D721Med (cell line): ENCODE data around the gene ABHD17C.
A peak's percentile ranks its signal among the peaks of the same experiment; 100 is the strongest.
"Not testable (repeated sequence)": the region's sequence is repeated elsewhere in the genome, so short reads cannot be mapped to it uniquely, and the experiment has no call there.

Experiments used
- DNase-seq: peaks from one replicate; pipeline ENCODE4 v3.0.0; 2011; ENCODE audit warnings: low spot score; ENCODE audit not compliant: insufficient read length
- FAIRE-seq: peaks from 2 replicates; lab custom pipeline; 2011; peaks lifted over from hg19 to GRCh38; lab: Jason Lieb, UNC
- TF ChIP-seq, protein P1 (sequence below): IDR thresholded peaks from 2 replicates; pipeline ENCODE4 v1.5.1; 2012; ENCODE audit warnings: mild to moderate bottlenecking, control low read depth; ENCODE audit not compliant: insufficient read depth; ENCODE audit errors: missing control alignments

The ABHD17C gene

DNA sequence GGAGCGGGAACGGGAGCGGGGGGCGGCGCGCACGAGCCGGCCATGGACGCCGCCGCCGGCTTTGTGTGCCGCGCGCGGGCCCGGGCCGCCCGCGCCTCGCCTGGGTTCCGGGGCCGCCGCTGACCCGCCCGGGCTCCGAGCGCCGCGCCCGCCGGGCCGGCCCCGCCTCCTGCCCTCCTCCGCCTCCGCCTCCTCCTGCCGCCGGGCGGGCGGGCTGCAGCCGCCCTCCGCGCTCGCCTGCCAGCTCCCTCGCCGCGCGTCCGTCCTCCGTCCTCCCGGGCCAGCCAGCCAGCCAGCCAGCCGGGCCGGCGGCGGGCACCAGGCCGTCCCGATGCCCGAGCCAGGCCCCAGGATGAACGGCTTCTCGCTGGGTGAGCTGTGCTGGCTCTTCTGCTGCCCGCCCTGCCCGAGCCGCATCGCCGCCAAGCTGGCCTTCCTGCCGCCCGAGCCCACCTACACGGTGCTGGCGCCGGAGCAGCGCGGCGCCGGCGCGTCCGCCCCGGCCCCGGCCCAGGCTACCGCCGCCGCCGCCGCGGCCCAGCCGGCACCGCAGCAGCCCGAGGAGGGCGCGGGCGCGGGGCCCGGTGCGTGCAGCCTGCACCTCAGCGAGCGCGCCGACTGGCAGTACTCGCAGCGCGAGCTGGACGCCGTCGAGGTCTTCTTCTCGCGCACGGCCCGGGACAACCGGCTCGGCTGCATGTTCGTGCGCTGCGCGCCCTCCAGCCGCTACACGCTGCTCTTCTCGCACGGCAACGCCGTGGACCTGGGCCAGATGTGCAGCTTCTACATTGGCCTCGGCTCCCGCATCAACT lies at the start of gene ABHD17C:
Gene ABHD17C (plus strand): TSS at position 212 of the 812 bp plus-strand sequence. CDS start 120 bp downstream, at position 332.
- FAIRE-seq (no peak), DNase-seq (no peak)
- TF ChIP-seq, protein P1, sequence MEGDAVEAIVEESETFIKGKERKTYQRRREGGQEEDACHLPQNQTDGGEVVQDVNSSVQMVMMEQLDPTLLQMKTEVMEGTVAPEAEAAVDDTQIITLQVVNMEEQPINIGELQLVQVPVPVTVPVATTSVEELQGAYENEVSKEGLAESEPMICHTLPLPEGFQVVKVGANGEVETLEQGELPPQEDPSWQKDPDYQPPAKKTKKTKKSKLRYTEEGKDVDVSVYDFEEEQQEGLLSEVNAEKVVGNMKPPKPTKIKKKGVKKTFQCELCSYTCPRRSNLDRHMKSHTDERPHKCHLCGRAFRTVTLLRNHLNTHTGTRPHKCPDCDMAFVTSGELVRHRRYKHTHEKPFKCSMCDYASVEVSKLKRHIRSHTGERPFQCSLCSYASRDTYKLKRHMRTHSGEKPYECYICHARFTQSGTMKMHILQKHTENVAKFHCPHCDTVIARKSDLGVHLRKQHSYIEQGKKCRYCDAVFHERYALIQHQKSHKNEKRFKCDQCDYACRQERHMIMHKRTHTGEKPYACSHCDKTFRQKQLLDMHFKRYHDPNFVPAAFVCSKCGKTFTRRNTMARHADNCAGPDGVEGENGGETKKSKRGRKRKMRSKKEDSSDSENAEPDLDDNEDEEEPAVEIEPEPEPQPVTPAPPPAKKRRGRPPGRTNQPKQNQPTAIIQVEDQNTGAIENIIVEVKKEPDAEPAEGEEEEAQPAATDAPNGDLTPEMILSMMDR, result no peak

DNA sequence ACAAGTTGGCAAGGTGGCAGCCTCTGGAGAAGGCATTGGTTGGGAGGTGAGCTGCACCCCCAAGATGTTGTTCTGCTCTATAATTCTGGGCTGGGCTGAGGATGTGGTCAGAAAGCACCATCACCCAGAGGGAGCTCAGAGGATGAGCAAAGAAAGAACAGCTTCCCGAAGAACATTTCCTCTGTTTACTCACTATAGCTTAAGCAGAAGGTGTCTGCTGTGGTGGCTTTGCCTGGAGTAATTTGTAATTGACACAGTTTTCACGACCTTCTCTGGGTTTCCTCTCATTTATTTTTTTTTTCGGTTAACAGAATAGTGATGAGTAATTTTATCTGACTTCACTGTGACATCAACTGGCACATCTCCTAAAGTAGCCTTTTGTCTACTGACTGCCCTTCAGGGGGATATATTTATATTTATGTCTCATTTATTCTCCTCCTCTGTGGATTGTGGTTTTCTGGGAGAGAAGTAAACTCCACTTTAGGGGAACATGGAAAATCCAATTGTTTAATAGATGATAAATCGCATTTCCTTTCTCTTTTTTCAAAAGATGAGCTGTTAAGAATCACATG lies 49.5 kb upstream of the ABHD17C start:
- TF ChIP-seq, protein P1, result no peak
- FAIRE-seq, result no peak
- DNase-seq, result no peak

DNA sequence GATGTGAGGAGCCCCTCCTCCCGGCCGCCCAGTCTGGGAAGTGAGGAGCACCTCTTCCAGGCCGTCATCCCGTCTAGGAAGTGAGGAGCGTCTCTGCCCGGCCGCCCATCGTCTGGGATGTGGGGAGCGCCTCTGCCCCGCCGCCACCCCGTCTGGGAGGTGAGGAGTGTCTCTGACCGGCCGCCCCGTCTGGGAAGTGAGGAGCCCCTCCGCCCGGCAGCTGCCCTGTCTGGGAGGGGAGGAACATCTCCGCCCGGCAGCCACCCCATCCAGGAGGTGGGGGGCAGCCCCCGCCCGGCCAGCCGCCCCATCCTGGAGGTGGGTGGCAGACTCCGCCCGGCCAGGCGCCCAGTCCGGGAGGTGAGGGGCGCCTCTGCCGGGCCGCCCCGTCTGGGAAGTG lies 47.7 kb upstream of the ABHD17C start:
- not testable (repeated sequence) for FAIRE-seq, DNase-seq

DNA sequence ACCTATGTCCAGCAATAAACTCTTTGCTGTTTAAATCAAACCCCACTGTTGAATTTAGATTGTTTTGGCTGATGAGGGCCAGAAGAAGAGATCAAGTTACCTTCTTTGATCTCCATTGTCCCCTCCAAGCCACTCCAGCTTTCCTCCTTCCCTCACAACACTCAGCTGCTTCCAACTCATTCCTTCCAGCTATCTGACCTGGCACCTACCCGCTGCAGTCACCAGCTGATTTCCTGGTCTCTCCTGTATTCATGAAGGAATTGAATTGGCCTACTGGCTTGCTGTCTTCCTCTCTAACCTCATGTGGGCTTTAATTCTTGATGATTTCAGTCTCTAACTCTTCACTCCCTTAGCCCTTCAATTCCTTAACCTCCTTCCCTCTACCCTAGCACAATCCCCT lies 40.8 kb upstream of the ABHD17C start:
- TF ChIP-seq, protein P1, result no peak
- FAIRE-seq (no peak), DNase-seq (no peak)

DNA sequence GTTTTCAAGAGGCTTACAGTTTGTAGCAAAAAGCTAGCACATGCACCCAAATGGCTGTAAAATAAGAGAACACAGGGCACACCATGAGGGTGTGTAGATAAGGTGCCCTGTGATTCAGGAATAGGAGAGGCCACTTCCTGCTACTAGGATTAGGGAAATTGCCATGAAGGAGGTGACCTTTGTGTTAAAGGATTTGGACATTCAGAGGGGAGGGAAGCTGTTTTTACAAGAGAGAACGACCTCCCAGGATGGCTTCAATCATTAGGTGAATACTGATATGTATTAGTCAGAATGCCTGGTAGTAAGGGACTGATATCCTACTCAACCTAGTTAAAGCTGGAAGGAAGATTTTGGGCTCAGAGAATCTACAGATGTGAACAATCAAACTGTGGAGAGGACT lies 35.7 kb upstream of the ABHD17C start:
- FAIRE-seq (no peak), DNase-seq (no peak)
- TF ChIP-seq, protein P1, result no peak

DNA sequence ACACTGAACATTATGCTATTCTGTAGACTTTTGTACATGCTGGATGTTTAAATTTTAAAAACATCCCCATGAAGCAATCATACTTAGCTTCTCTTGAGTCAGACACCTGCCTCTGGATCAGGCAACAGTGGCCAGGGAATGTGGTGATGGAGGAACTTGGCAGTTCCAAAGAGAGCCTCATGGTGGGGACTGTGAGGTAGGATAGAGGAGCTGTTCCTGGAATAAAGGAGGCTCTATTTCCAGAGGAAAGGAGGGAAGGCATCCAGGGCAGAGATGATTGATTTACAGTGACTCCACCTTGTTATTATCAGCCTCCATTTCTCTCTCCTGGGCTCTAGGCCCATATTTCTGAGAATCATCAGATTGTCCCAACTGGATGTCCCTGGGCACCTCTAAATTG lies 35.0 kb upstream of the ABHD17C start:
- DNase-seq (no peak), FAIRE-seq (no peak)
- TF ChIP-seq, protein P1, result peak; percentile 36

DNA sequence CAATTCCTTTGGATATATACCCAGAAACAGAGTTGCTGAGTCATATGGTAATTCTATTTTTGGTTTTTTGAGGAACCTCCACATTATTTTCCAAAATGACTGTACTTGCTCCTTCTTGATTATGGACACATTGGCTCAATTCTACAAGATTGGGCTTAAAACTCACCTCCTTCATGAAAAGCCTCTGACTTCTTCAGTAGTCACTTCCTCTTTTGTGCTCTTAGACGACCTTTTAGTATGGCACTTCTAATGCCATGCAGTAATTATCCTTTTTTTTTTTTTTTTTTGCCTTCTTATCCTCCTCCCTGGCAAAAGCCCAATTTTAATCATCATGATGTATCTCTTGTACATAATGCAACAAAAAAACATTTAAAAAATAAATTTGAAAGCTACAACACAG lies 33.0 kb upstream of the ABHD17C start:
- TF ChIP-seq, protein P1, result no peak
- FAIRE-seq (no peak), DNase-seq (no peak)
